Rectal smooth muscle tissue (tissue), 1 donor: ENCODE results near the gene POTEH.
"Not testable (repeated sequence)": the region's sequence is repeated elsewhere in the genome, so short reads cannot be mapped to it uniquely, and the experiment has no call there.

Experiments
- H3K27ac ChIP-seq: one replicate; pipeline ENCODE4 v1.7.0; 2013; ENCODE audit warnings: low read depth, low read length, inconsistent platforms
- H3K27me3 ChIP-seq: one replicate; pipeline ENCODE4 v1.7.0; 2013; ENCODE audit warnings: low read length; ENCODE audit not compliant: control insufficient read depth, insufficient read depth
- H3K36me3 ChIP-seq: one replicate; pipeline ENCODE4 v1.7.0; 2013; ENCODE audit warnings: low read length; ENCODE audit not compliant: control insufficient read depth, insufficient read depth
- H3K4me1 ChIP-seq: one replicate; pipeline ENCODE4 v1.7.0; 2013; ENCODE audit warnings: low read length; ENCODE audit not compliant: control insufficient read depth, insufficient read depth
- H3K4me3 ChIP-seq: one replicate; pipeline ENCODE4 v1.7.0; 2013; ENCODE audit warnings: low read length
- H3K9ac ChIP-seq: one replicate; pipeline ENCODE4 v1.7.0; 2013; ENCODE audit warnings: low read length

Gene POTEH

GRCh38 chr22:15749181-15749970 is 59.5 kb downstream of the POTEH start:
- H3K4me1 ChIP-seq, H3K27me3 ChIP-seq, H3K9ac ChIP-seq, H3K4me3 ChIP-seq, H3K36me3 ChIP-seq, H3K27ac ChIP-seq: not testable (repeated sequence)

GRCh38 chr22:15759443-15760097 is 69.7 kb downstream of the POTEH start:
- H3K27ac ChIP-seq: not testable (repeated sequence)

GRCh38 chr22:15760388-15761150 is 70.7 kb downstream of the POTEH start:
- H3K27ac ChIP-seq, H3K36me3 ChIP-seq, H3K4me1 ChIP-seq, H3K4me3 ChIP-seq, H3K27me3 ChIP-seq, H3K9ac ChIP-seq: not testable (repeated sequence)

More at GRCh38 chr22:15759443-15760097, 69.7 kb downstream of the POTEH start:
- H3K27me3 ChIP-seq, H3K4me1 ChIP-seq, H3K36me3 ChIP-seq, H3K9ac ChIP-seq, H3K4me3 ChIP-seq: not testable (repeated sequence)

- H3K27ac ChIP-seq, H3K27me3 ChIP-seq, H3K36me3 ChIP-seq, H3K4me1 ChIP-seq, H3K9ac ChIP-seq, H3K4me3 ChIP-seq: not testable (repeated sequence)
These were observed 71.4 kb downstream of the POTEH start for GRCh38 chr22:15761151-15761777.

GRCh38 chr22:15763559-15763958 is 73.7 kb downstream of the POTEH start:
- H3K27me3 ChIP-seq, H3K4me1 ChIP-seq, H3K36me3 ChIP-seq, H3K9ac ChIP-seq, H3K27ac ChIP-seq, H3K4me3 ChIP-seq: not testable (repeated sequence)
